GM18951 (cell line): ENCODE results near the gene MYBL2.
A peak's percentile ranks its signal among the peaks of the same experiment; 100 is the strongest.
"Not testable (repeated sequence)": the region's sequence is repeated elsewhere in the genome, so short reads cannot be mapped to it uniquely, and the experiment has no call there.

ENCODE experiments used
- POLR2A ChIP-seq: IDR thresholded peaks from 4 replicates; pipeline ENCODE4 v1.6.1; 2011; ENCODE audit warnings: mild to moderate bottlenecking; ENCODE audit not compliant: insufficient read length, insufficient read depth; ENCODE audit errors: extremely low read depth
- in situ Hi-C: fragments of 300-500 bp; cut with MboI; formaldehyde crosslinking; loops from one replicate; pipeline ENCODE4 v1.12.0; 2022; ENCODE audit warnings: low sequenced_read_pairs, mixed read lengths, inconsistent platforms; ENCODE audit not compliant: unreplicated experiment

MYBL2 gene

DNA sequence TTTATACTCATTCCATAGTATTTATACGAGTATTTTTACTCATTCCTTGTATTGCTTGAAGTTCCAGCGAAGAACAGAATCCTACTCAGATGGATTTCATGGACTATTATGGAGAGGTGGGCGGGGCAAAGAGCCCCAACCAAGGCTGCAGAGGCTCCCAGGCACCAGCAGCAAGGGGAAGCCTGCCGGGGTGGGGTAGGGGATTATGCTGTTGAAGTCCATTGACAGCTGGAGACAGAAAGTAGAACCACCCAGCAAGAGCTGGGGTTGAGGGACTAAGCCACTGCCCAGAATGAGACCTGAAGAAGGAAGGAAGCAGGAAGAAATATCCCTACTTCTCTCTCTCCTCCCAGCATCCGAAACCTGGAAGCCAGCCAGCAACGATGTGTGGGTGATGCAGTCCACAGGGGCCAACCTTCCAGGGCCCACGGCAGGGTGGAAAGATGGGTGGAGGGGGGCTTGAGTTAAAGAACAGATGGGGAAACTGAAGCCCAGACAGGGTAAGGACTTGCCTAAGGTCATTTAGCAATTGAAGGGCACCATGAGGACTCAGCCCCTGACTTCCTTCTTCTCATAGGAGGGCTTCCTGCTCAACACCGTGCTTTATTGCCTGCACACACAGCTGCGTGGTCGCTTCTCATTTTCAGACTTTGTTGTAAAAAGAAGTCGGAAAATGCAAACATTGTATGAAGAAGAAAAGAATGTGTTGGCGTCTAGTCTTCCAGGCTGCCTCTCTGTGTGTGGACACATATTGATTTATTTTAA is 78.2 kb downstream of the MYBL2 start:
- in situ Hi-C loops = no loop called here

GRCh38 chr20:43746344-43747137 is 79.6 kb downstream of the MYBL2 start:
- in situ Hi-C loops = no loop called here
- TF ChIP-seq POLR2A = no peak

More for the DNA sequence above, 78.2 kb downstream of the MYBL2 start:
- TF ChIP-seq POLR2A = no peak

DNA sequence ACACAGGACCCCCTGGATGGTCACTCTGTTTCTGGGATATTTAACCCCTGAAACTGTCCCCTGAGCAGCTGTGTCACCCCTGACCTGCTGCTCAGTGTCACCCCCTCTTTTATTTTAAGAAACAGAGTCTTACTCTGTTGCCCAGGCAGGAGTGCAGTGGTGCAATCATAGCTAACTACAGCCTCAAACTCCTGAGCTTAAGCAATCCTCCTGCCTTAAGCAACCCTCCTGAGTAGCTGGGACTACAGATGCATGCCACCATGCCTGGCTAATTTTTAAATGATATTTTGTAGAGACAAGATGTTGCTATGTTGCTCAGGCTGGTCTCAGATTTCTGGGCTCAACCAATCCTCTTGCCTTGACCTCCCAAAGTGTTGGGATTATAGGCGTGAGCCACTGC is 81.4 kb downstream of the MYBL2 start:
- in situ Hi-C loops = no loop called here
- TF ChIP-seq POLR2A = no peak

- TF ChIP-seq POLR2A = no peak
- in situ Hi-C loops = no loop called here
These were observed 82.9 kb downstream of the MYBL2 start for GRCh38 chr20:43749734-43750294.

GRCh38 chr20:43750774-43751166 is 83.9 kb downstream of the MYBL2 start:
- TF ChIP-seq POLR2A = no peak
- in situ Hi-C loops = no loop called here

DNA sequence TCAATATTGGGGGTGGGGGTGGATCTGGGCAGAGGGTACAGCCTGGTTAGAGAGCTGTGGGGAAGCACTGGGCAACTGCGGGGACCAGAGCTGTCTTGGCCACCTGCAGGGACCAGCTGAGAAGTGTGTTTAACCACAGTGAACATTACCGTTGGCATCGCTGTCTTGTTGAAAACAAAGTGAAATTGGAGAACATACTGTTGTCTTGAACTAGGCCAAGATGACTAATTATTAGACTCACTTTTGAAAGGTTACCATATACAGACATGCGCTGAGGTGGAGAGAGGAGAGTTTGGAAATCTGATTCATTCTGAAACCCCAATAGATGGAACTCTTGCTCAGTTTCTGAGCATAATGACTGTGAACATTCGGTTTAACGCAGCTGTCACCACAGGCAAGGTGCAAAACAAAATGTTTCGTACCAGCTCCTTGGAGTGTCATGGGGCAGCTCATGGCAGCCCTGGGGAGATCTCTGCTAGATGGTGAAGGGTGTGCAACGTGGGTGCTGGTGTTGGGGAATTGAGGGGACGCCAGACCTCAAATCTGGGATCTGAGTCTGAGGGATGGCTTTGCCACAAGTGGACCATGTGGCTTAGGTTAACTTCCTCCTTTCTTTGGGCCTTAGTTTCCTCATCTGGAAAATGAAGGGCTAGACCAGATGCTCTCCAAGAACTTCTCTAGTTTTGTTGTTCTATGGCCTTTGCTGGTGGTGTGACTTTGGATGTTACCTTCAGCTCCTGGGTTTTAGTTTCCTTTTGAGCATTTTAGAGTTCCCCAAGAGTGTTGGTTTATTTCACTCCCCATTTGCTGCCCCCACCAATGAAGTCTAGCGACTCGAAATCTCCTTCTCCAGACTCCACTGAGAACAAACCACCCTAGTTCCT is 84.5 kb downstream of the MYBL2 start:
- peak; percentile 37 for TF ChIP-seq POLR2A
- in situ Hi-C loops = no loop called here

DNA sequence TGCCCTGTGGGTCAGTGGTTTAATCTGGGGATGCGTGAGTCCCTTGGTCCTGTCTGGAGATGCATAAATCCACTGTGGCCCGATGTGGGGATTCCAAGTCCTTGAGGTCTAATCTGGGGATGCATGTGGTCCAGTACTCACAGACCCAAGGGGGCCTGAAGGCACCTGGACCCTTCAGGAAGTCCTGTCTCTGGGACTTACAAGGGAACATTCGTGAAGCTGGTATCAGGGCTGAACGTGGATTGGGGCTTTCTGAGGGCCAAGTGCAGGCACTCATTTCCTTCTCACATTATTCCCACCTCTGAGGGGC is 85.1 kb downstream of the MYBL2 start:
- no peak for TF ChIP-seq POLR2A
- in situ Hi-C loops = no loop called here

DNA sequence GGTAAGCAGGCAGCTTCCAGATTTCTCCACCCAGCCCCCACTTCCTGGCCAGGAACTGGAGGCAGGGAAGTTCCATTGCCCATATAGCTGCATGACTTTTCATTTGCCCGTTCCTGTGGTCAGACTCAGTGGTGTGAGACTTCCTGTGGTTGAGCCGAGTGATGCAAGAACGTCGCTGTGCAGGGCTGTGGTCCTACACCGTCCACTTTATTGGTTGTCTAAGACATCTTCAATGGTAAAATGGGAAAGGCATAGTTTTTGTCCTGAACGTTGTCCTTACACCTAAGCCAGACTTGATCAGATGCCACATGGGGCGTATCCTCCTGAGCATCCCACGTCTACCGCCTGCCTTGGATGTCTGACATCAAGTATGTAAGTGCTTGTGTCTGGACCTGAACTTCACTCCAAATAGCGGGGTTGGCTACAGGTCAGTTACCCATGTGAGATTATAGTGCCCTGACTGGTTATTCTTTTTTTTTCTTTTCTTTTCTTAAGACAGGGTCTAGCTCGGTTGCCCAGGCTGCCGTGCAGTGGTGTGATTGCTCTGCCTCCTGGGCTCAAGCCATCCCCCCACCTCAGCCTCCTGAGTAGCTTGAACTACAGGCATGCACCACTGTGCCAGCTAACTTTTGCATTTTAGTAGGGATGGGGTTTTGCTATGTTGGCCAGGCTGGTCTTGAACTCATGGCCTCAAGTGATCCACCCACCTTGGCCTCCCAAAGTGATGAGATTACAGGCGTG is 85.8 kb downstream of the MYBL2 start:
- in situ Hi-C loops = no loop called here

DNA sequence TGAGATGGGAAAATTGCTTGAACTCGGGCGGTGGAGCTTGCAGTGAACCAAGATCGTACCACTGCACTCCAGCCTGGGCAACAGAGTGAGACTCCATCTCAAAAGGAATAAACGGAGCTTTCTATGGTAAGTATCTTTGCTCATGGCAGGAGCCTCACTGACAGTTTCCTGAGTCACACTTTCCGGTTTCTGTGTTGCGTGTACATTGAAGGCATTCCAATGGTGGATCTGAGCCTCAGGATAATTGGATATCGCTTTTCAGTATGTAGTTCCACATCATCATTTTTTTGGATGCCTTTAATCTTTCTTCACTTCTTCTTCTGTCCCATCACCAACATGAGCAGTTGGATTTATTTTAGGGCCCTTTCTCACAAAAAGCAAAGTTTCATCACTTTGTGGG is 88.5 kb downstream of the MYBL2 start:
- in situ Hi-C loops = no loop called here
- TF ChIP-seq POLR2A = no peak

More for the DNA sequence above, 85.8 kb downstream of the MYBL2 start:
- TF ChIP-seq POLR2A = peak; percentile 17

DNA sequence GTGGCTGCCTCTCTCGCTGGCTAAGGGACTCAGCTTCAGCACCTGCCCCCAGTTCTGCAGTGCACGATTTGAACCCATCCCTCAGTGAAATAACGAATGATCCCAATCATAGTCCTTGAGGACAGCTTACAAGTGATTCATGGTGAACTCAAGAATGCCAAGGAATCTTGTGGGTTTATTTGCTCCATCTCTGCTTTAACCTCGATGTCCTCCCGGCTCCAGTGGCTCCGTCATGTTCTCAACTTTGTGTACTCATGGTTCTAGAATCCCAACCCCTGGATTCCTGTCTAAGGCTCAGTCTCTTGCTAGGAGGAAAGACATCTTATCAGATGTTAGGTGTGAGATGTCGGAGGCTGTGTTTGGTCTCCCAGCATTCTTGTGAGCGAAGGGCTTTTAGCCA is 88.9 kb downstream of the MYBL2 start:
- no peak for TF ChIP-seq POLR2A
- in situ Hi-C loops = no loop called here

DNA sequence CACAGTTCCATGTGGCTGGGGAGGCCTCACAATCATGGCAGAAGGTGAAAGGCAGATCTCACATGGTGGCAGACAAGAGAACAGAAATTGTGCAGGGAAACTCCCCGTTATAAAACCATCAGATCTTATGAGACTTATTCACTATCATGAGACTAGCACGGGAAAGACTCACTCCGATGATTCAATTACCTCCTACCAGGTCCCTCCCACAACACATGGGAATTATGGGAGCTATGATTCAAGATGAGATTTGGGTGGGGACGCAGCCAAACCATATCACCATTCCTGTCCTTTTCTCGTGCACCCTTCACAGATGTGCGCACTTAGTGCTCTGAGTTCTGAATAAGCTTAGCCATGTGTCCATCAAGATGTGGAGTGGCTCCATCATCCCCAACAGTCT is 91.0 kb downstream of the MYBL2 start:
- in situ Hi-C loops = not testable (repeated sequence)

DNA sequence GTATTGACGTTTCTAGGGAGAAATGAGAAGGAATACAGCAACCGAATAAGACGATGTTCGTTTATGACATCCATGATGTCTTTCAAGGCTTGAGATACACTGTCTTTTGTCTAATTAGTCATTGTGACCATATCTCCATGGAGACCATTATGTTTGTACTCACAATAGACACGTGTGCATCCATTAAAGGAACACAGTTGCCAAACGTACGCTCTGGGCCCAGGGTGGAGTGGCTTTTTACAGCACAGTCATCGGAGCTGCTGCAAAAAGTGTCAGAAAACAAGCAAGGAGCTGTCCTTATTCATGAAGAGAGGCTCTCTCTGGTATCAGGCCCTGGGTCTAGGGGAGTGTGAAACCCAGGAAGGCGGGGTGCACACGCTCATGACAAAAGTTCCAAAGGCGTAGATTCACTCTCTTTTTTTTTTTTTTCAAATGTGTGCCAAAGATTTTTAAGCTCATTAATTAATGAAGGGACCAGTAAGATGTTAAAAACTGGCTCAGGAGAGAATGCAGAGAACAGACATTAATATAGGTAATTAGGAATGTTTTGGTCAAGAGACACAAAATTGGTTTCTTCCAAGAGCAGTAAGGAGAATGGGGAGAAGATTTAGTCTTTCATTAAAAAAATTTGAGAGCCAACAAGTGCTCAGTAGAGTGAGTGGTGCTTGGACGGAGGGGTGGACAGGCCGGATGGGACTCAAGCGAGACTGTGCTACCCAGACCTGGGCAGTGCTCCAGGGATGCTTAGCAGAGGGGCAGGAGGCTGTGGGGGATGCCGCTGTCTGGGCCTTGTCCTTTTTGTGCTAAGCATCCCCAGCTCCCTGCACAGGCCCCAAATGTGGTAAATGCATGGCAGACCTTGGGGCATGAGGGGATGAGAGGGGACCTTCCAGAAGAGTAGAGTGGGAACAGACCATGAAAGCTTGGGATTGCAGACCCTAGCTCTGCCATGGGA is 94.7 kb downstream of the MYBL2 start:
- in situ Hi-C loops = no loop called here
- no peak for TF ChIP-seq POLR2A

DNA sequence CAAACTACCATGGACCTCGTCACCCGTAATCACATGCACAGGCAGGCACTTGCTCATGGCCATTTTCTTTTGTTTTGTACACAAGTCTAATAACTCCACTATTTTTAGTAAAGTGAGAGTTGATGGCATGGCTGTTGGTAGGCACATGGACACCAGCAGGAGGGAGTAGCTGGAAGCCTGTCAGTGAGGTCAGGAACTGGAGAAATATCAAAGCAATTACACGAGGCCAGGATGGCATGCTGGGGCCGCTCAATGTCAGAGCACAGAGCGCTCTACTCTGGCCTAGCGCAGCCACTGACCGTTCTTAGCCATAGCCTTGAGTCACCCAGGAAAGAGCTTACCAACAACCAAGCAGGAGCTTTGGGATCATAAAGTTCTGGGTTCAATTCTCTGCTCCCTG is 96.0 kb downstream of the MYBL2 start:
- in situ Hi-C loops = no loop called here
- TF ChIP-seq POLR2A = no peak
